Activated CD8-positive, alpha-beta memory T cell treated with anti-CD3 and anti-CD28 coated beads for 1 hour (primary cell): ENCODE data around the gene FAM120B.

Experiments used
- DNase-seq, 2 donors: peaks; one replicate each; pipeline ENCODE4 v3.0.0-alpha.2; 2020; ENCODE audit warnings: low read depth in 1 of 2; ENCODE audit errors: extremely low read depth in 1 of 2

Gene FAM120B

GRCh38 chr6:170286246-170286933 is 20.2 kb upstream of the FAM120B start:
- DNase-seq: no peak

GRCh38 chr6:170286934-170287265 is 19.7 kb upstream of the FAM120B start:
- DNase-seq: no peak

GRCh38 chr6:170287371-170287876 is 19.1 kb upstream of the FAM120B start:
- DNase-seq: no peak

- no peak for DNase-seq
Observed at GRCh38 chr6:170288091-170288631, 18.4 kb upstream of the FAM120B start.

DNA sequence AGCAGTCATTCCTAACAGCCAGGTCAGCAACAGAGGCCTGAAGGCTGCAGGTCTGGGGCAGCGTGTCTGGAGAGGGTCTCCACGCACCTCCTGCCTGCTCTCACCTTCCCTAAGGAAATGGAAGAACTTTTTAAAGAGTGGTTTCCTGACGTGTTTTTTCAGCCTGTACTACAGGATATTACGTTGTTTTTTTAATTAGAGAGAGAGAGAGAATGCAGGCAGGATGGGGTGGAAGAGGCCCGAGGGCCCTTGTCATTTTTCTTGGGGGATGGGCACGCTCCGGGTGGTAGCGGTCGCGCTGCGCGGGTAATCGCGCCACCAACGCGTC is 17.7 kb upstream of the FAM120B start:
- no peak for DNase-seq

GRCh38 chr6:170289180-170289931 is 17.2 kb upstream of the FAM120B start:
- DNase-seq: no peak

GRCh38 chr6:170289951-170290295 is 16.6 kb upstream of the FAM120B start:
- no peak for DNase-seq

- DNase-seq: peak in 1 of 2 donors; percentile 37
Observed at GRCh38 chr6:170290296-170291128, 16.0 kb upstream of the FAM120B start, which contains the start of gene DLL1. TSS of gene DLL1 (minus strand) at chr6:170291078. CDS start at chr6:170290139, 939 bp downstream.

DNA sequence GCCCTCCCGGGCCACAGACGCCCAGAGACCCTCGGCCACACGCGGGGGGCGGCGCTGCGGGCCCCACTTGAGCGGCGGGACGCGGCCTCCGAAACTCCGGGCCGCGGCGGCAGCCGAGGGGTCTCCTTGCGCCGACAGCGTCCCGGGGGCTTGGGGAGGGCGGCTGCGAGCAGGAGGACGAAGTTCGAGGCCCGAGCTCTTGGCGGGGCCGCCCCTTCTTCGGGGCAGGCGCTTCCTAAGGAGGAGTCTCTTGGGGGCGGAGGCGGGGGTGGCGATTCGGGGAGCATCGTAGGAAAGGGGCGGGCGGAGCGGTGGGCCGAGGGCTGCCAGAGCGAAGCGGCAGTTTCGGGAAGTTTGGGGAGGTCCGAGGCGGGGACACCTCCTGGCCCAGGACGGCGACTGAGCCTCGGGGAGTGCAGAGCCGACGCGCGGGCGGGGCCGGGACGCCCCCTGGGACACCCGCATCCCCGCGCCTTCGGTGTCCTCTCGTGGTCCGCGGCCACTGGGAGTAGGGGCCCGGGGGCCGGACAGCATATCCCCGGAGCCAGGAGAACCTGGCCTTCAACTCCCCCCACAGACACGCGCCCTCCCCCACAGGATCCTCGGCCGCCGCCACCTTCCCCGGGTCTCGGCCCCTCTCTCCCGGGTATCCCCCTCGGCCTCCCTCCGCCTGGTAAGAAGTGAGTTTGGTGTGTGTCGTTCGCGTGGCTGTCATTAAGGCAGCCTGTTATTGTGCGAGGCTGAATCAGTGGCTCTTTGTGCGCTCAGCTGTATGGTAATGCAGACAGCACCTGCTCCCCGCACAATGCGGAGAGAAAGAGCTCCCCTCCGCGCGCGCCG is 15.1 kb upstream of the FAM120B start:
- DNase-seq: no peak

GRCh38 chr6:170292111-170292406 is 14.5 kb upstream of the FAM120B start:
- DNase-seq: no peak

DNA sequence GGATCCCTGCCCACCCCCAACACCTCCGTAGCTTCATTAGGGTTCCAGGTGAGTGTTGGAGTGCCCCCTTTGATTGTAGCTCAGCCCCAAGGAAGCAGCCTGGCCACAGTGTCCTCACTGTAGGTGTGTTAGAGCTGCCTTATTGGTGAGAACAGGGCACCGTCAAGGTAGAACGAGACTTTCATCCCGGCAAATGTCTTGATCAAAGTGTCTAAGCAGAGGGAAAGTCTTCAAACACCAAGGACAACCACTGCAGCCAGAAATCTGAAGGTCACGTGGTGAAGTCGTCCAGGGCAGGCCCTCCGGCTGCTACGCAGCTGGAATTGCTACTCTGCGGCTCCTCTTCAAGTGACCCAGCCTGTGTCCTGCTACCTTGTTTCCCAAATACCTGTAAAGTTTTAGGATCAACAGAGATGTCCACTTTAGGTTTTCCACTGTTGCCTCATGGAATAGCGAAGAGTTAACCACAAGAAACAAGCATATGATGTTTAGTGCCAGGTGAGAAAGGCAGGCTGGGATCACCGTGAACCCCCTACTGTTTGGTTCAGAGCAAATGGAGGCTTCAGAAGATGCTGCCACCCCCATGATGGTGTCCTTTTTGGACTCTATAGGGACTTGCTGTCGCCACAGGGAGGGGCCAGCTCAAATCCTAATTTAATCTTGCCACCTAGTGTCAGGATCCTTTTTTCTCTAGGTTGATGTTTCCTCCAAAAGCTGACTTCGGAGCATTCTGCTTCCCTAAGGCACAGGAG is 14.0 kb upstream of the FAM120B start:
- no peak for DNase-seq

DNA sequence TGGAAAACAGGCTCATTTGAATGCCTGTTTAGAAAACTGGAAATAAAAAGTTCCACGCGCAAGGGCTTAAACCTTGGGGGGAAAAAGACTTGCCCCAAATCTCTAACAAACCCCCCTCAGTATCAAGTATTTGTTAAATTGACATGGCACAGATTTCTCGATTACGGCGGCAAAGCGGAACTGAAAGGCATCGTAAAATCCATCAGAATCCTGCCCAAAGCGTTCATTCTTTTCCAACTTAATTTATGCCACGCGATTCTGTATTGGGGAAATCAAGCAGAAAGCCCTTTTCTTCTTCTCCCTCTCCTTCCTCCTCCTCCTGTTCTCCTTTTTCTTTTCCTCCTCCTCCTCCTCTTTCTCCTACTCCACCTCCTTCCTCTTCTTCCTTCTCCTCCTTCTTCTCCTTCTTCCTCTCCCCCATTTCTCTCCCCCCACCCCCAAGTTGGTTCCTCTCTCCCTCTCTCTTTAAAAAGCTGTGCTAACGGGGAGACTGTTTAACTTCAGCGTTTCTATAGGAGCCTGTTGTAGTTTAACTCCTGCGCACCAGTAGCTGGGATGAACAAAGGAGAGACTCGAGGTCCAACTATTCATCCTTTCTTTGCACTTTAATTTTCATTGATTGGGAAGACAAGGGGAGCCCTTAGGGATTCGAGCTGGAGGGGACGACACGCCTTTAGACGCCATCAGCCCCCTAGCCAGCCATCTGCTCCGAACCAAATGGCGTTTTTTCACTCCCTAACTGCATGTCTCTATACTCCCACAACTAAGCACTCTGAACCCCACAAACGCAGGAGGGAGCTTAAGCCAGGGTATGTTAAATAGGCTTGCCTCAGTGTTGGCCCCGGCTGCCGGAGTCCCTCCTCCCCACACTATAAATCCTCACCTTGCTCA is 13.0 kb upstream of the FAM120B start:
- DNase-seq: no peak

DNA sequence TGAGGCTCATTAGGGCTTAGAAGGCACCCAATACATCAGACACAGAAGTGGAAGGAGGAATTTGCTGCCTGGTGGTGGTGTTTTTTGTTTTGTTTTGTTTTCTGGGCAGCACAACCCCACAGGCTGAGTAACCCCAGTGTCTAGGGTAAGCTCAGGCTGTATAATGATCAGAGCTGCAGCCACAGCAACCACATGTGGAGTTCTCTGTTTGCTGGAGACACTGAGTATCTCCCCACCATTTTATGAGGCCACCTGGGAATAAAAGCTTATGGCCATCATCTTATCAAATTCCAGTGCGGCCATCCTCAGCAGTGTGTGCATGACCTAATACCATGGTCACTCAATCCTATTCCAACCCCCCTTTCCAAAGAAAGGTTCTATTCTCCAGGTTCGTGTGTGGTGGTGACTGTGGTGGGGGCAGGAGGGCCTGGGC is 12.2 kb upstream of the FAM120B start:
- DNase-seq: no peak

GRCh38 chr6:170294813-170295509 is 11.6 kb upstream of the FAM120B start:
- no peak for DNase-seq

DNA sequence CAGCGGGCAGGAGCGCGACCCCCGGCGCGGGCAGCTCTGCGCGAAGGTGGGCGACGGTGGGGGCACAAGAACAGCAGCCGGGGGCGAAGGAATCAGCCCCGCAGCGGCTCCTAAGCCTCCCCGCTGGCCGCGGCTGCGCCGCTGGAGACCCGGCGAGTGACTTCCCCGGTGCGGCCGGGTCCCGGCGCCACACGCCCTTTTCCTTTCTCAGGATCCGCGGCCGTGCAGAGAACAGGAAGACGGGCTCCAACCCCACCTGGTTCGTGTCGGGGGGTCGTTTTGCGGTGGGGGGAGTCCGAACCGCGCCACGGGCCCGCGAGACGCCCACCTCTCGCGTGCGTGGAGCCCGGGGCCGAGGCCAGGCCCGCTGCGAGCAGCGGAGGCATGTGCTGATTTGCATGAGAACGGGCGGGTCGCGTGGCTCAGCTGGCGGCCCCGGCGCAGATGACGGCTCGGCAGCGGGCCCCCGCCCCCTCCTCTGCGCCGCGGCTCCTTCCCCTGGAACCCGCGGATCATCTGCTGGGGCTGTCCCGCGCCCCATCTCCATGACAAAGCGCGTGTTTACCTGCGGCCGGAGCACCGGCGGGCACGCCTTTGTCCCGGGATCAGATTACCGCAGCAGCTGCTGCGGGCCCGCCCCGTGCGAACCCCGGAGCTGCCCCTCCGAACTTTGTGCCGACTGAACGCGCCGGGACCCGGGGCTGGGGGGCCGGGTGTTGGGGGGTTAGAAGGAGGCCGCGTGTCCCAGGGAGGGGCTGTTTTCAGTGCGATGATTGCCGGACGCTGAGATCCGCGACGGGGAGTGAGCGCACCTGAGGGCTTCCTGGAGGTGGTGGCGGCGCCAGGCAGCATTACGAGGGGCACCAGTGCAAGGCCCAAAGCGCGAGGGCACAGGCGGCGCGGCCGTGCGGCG is 10.8 kb upstream of the FAM120B start:
- no peak for DNase-seq

- DNase-seq: no peak
Observed at GRCh38 chr6:170296423-170296745, 10.2 kb upstream of the FAM120B start.

- no peak for DNase-seq
Observed at GRCh38 chr6:170296746-170297575, 9.6 kb upstream of the FAM120B start.
